Nephron progenitor cell (in vitro differentiated cells): ENCODE data around the gene LONP2.
"Not testable (repeated sequence)": the region's sequence is repeated elsewhere in the genome, so short reads cannot be mapped to it uniquely, and the experiment has no call there.

Experiments used
- DNase-seq: peaks from one replicate; pipeline ENCODE4 v3.0.0; 2021
- H3K27ac Mint-ChIP-seq: 2 replicates; pipeline ENCODE4 v1.8.0; 2021; ENCODE audit warnings: mild to moderate bottlenecking, moderate library complexity, mixed read lengths
- H3K27me3 Mint-ChIP-seq: 2 replicates; pipeline ENCODE4 v1.8.0; 2021; ENCODE audit warnings: mild to moderate bottlenecking, low read depth, mixed read lengths; ENCODE audit not compliant: poor library complexity
- H3K36me3 Mint-ChIP-seq: 2 replicates; pipeline ENCODE4 v1.8.0; 2021; ENCODE audit warnings: low read depth, mixed read lengths
- H3K4me1 Mint-ChIP-seq: 2 replicates; pipeline ENCODE4 v1.8.0; 2021; ENCODE audit warnings: mixed read lengths
- H3K4me3 Mint-ChIP-seq: 2 replicates; pipeline ENCODE4 v1.8.0; 2021; ENCODE audit warnings: mild to moderate bottlenecking, moderate library complexity, mixed read lengths
- H3K9me3 Mint-ChIP-seq: 2 replicates; pipeline ENCODE4 v1.8.0; 2021; ENCODE audit warnings: mild to moderate bottlenecking, moderate library complexity, mixed read lengths
- CTCF ChIP-seq: fragments of 200-600 bp; sonication (generic); IDR thresholded peaks from 2 replicates; pipeline ENCODE4 v1.5.0; 2021; ENCODE audit warnings: antibody characterized with exemption

The LONP2 gene

GRCh38 chr16:48365601-48366164 is 121.6 kb downstream of the LONP2 start:
- peak overlapping the region; percentile 84 for H3K4me3 Mint-ChIP-seq

GRCh38 chr16:48366165-48367093 is 122.3 kb downstream of the LONP2 start:
- peak; percentile 10 for DNase-seq
- no peaks in the 10 kb centered on the region for H3K27me3 Mint-ChIP-seq

More at GRCh38 chr16:48365601-48366164, 121.6 kb downstream of the LONP2 start:
- DNase-seq, result peak; percentile 89
- H3K27me3 Mint-ChIP-seq, result no peaks in the 10 kb centered on the region
- H3K36me3 Mint-ChIP-seq, result peaks cover 27% of the 10 kb centered on the region
- TF ChIP-seq CTCF, result no peak
- peak overlapping the region; percentile 91 for H3K27ac Mint-ChIP-seq
- H3K9me3 Mint-ChIP-seq, result no peaks in the 10 kb centered on the region
- peaks cover 72% of the 10 kb centered on the region for H3K4me1 Mint-ChIP-seq

GRCh38 chr16:48367441-48368049 is 123.4 kb downstream of the LONP2 start:
- Mint-ChIP-seq H3K9me3 (no peaks in the 10 kb centered on the region), H3K4me1 (peaks cover 54% of the 10 kb centered on the region), H3K36me3 (peaks cover 14% of the 10 kb centered on the region), H3K27me3 (no peaks in the 10 kb centered on the region), H3K4me3 (peak overlapping the region; percentile 84), H3K27ac (no peak overlapping the region)
- no peak for TF ChIP-seq CTCF
- DNase-seq, result no peak

More at GRCh38 chr16:48366165-48367093, 122.3 kb downstream of the LONP2 start:
- Mint-ChIP-seq H3K27ac (peak overlapping the region; percentile 20), H3K9me3 (no peaks in the 10 kb centered on the region), H3K4me1 (peaks cover 65% of the 10 kb centered on the region), H3K36me3 (peaks cover 24% of the 10 kb centered on the region), H3K4me3 (peak overlapping the region; percentile 84)
- no peak for TF ChIP-seq CTCF

- Mint-ChIP-seq H3K27ac (peak overlapping the region; percentile 37), H3K4me3 (no peak overlapping the region), H3K27me3 (no peaks in the 10 kb centered on the region), H3K36me3 (peaks cover 5% of the 10 kb centered on the region), H3K9me3 (no peaks in the 10 kb centered on the region), H3K4me1 (peaks cover 42% of the 10 kb centered on the region)
- no peak for DNase-seq
- TF ChIP-seq CTCF, result no peak
Observed at GRCh38 chr16:48369765-48370164, 125.7 kb downstream of the LONP2 start.

GRCh38 chr16:48370229-48370628 is 126.1 kb downstream of the LONP2 start:
- no peaks in the 10 kb centered on the region for H3K27me3 Mint-ChIP-seq
- H3K4me3 Mint-ChIP-seq, result no peak overlapping the region
- peaks cover 5% of the 10 kb centered on the region for H3K36me3 Mint-ChIP-seq
- peak overlapping the region; percentile 37 for H3K27ac Mint-ChIP-seq
- H3K4me1 Mint-ChIP-seq, result peaks cover 38% of the 10 kb centered on the region
- TF ChIP-seq CTCF, result no peak
- no peak for DNase-seq
- no peaks in the 10 kb centered on the region for H3K9me3 Mint-ChIP-seq

- H3K27ac Mint-ChIP-seq, H3K9me3 Mint-ChIP-seq, H3K27me3 Mint-ChIP-seq: not testable (repeated sequence)
Observed at GRCh38 chr16:48370668-48371392, 126.7 kb downstream of the LONP2 start.

More at GRCh38 chr16:48370668-48371392, 126.7 kb downstream of the LONP2 start:
- not testable (repeated sequence) for DNase-seq, H3K36me3 Mint-ChIP-seq, H3K4me3 Mint-ChIP-seq
- H3K4me1 Mint-ChIP-seq, result peaks cover 32% of the 10 kb centered on the region
